Measurements from ENCODE around the gene BOD1L1.

The BOD1L1 gene

GRCh38 chr4:13555325-13555724 lies 72.2 kb downstream of the BOD1L1 start:
- no peak for DNase-seq

DNA sequence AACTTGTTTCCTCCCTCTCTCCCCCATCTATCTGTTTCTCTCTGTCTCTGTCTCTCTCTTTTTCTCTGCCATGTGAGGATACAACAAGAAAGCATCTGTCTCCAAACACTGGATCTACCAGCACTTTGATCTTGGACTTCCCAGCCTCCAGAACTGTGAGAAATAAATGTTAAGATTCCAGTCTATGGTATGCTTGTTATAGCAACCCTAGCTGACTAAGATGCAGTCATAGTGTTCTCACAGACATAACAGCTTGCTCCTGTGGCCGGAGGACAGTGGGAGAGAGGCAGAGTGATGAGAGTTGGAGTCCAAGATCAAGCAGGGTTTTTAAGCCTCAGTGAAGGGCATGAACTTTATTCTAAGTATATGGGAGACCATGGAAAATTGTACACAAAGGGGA lies 74.4 kb downstream of the BOD1L1 start:
- no peak for DNase-seq

DNA sequence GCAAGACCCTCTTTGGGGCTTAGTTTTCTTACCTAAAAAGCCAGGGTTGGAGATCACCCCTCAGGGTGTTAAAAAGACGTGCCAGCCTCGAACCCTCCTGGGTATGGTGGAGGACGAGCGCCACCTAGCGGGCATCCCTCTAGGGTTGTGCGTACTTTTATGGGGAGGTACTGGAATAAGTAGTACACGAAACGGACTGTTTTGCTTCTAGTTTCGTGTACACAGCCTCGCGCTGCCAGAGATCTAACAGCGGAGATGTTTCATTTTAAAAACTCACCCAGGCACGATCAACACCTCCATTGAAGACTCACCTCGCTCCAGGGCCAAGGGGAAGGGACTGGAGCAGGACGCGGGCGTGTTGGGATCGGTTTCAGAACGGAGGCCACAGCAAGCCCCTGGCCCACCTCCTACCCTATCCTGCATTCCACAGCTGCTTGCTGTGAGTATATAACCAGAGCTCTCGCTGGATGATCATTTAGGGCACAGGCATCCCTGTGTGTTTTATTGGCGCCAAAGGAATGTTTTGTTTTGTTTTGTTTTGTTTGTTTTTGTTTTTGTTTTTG lies 78.5 kb downstream of the BOD1L1 start:
- DNase-seq: peak; percentile 69

DNA sequence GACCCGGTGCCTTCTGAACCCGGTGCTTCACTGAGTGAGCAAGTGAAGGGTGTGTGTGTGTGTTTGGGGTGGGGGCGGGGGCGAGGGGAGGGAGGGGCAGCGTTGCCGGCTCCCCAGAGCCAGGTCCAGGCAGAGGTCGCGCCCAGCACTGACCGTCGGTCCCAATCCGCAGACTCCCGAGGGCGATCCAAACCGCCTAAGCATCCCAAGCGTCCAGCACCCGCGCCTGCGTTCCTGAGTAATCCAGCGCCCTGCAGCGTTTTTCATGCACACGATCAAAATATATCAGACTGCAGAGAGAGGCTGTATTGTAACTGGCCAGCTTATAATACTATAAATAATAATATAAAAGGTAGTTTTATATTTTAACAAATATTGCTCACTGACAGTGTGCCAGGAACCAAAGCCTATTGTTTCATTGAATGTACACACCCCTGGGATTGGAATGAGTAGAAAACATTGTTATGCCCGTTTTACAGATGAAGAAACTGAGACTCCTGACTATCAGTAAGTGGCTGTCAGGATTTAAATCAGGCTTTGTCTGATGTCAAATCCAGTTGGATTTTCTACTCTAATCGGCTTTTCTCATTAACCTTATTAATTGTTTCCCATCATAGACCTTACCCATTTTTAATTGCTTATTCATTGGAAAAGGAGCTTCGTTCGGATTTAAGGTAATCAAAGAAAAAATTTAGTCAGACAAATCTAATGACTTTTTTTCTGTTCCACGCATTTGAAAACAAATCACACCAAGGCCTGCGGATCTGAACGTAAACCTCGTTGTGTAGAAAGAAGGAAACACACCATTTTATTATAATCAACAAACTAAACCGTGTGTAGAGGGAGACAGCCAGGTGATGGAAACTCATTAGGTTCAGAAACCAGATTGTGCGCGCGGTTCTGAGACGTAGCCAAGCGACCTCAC lies 79.2 kb downstream of the BOD1L1 start:
- DNase-seq: no peak

- no peak for DNase-seq
Observed at GRCh38 chr4:13547485-13548041, 80.0 kb downstream of the BOD1L1 start.

DNA sequence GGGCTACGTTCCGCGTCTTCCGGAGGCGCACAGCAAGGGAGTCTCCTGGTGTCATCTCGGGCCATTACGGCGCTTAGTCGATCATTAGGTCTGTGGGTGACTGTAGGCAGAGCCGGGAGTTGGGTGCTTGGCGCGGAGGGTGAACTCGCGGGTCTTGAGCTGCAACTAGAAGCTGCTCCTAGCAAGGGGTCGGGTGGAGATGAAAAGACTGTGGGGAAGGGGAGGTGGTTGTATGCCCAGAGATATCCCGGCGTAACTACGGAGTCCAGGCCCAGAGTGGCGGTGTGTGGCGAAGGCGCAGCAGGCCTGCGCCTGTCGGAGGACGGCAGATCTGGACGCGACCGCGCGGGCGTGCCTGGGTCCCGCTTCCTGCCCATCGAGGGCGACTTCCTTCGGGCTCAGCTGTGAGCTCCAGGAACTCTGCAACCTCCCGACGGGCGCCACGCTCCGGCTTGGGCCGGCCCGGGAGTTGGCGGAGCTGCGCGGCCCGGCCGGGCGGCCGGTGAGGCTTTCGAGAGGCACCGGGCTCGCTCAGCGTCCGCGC lies 80.5 kb downstream of the BOD1L1 start:
- no peak for DNase-seq

- no peak for DNase-seq
Observed at GRCh38 chr4:13546142-13546940, 81.2 kb downstream of the BOD1L1 start.

DNA sequence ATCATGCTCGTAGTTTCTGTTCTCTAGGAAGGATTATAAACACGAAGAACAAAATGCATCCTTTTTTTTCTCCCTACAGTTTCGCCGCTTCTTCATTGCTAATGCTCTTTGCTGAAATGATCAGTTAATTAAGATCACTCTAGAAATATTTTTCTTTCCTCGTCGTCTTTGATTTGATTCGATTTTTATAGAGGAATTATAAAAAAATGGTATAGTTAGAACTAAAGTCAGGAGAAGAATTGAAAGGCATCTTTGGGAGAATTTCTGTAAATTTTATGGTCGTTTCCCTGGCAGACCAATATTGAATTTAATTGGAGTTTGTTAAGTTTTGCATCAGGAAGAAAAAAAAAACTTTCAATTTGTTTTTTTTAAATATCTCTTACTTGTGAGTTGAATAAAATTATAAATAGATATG lies 82.1 kb downstream of the BOD1L1 start:
- no peak for DNase-seq

- peak; percentile 65 for DNase-seq
Observed at GRCh38 chr4:13544606-13545393, 82.7 kb downstream of the BOD1L1 start.

DNA sequence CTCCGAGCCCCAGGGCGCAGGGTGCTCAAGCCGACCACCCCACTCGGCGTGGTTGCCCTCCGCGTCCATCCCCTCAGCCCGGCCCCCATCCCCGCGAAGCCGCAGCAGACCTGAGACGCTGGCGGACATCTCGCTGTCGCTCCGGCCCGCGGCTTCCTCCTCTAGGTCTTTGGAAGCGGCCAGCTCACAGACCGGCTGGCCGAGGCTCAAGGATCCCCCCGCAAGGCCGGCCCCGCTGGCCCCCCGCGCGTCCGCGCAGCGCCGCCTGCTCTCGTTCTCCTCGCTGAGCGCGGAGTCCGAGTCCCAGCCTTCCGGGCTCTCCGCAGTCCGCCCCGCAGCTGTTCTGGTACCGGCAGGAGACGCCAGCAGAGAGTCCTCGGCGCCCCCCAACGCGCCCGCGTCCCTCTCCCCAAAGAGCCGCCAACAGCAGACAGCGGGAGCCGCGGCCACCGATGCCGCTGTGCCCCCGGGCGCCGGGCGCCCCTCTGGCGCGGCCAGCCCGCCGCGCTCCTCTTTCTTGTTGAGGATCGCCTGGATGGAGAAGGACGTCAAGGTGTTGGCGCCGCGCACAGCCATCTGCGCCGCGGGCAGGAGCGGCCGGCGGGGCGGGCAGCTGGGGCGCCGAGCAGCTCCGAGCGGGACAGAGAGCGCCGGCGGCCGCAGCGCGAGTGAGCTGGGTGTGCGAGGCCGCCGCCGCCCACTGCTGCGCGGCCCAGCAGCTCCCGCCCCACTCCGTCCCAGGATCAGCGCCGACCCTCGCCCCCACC lies 83.5 kb downstream of the BOD1L1 start, which contains the start of gene NKX3-2:
NKX3-2 (minus strand) TSS at position 670 of the 767 bp plus-strand sequence; CDS start at position 576, 94 bp downstream.
- DNase-seq: no peak

DNA sequence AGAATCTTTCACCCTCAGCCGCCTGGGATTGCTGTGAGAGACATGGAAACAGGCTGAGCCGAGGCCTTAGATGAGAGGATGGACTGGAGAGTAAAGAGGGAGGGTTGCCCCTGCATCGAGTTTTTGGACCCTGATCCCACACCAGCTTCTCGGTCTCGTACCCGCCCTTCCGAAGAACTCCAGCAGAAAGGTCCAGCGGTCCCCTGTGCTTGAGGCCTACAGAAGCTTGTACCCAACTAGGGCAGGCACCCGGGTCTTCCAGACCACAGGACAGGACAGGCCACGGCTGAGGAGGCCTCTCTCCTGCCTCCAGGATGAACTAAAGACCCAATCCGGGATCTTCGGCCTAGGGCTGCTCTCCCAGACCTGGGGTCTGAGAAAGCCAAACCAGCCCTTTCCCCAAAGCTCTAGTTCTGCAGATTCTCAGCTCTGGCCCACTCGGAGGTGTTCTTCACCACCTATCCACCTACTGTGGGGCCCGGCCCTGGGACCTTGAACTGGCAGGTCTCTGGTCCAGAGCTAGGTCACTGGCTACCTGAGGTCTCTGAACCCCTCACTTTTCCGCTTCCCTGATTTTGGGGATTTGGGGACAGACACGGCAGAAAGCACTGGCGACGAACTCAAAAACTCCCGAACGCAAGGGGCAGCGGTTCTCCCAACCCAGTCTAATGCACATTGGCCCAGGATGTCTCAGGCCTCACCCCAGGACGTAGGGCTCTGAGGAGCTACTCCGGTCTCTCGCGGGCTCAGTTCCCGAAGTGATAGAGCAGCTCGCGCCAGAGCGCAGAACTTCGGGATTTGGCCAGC lies 84.3 kb downstream of the BOD1L1 start:
- DNase-seq: no peak

GRCh38 chr4:13542577-13543031 lies 84.9 kb downstream of the BOD1L1 start:
- DNase-seq: no peak

DNA sequence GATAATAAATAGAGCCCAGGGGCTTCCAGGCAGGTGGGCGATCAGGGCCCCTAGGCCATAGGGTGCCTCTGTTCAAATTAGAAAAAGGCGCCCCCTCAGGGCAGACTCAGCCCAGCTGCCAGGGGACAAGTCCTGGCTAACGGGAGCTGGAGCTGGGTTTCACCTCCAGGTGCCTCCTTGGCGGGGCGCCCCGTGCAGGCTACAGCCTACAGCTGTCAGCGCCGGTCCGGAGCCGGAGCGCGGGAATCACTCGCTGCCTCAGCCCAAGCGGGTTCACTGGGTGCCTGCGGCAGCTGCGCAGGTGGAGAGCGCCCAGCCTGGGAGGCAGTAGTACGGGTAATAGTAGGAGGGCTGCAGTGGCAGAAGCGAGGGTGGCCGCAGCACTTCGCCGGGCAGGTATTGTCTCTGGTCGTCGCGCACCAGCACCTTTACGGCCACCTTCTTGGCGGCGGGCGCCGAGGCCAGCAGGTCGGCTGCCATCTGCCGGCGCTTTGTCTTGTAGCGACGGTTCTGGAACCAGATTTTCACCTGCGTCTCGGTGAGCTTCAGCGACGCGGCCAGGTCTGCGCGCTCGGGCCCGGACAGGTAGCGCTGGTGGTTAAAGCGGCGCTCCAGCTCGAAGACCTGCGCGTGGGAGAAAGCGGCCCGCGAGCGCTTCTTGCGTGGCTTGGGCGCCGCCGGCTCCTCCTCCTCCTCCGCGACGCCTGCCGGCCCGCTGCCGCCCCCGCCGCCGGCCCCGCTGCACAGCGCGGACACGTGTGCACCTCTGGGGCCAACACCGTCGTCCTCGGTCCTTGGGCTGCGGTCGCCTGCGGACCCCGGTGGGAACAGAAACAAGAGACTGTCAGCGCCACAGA lies 85.6 kb downstream of the BOD1L1 start:
- DNase-seq: no peak

DNA sequence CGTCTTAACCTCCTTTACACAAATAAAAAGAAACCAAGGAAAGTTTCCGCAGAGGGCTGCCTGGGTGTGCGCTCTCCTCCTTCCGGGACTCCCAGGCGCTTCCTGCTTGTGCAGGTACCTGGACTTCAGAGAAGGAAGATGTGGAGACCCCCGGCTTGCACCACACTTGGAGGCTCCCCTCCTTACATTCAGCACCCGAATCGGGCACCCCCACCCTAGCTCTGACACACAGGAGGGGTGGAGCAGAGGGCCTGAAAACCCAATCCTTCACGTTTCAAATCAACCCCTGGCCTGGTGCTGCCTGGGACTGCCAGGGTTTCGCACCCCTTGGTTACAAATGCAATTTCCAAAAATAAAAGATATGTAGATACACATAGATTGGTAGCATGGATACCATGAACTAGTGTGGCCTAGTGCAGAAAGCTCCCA lies 86.3 kb downstream of the BOD1L1 start:
- DNase-seq: no peak

GRCh38 chr4:13540446-13541175 lies 86.9 kb downstream of the BOD1L1 start:
- no peak for DNase-seq

- no peak for DNase-seq
Observed at GRCh38 chr4:13539619-13540445, 87.7 kb downstream of the BOD1L1 start.

DNA sequence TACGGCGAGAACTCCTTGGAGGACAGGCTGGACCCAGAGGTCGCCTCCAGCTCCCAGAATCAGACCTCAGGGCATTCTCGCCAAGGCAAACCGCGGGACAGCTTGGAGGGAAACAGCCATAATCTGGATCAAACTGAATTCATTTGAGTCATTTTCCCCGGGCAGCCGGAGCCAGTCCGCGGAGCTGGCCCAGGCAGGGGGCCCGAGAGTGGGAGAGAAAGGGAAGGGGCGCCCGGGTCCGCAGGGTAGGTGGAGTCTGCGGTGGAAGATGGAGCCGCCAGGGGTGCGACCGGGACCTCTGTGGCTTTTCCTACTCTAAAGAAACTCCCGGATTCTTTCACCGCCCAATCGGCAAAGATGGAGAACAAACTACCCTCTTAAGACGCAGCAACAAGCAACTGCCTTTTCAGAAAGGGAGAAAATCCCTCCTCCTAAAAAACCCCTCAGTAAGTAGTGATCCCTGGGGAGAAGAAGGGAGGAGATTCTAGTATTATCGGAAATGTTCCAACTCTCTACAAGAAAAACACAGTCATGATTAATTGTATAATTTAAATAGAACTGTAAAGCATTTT lies 88.4 kb downstream of the BOD1L1 start:
- no peak for DNase-seq

Measured in fibroblast of skin of right biceps (primary cell).